Calu3 (cell line): Measurements from ENCODE around the gene TIE1. TPM values are rescaled to one million over a fixed set of nuclear protein-coding genes. Genes with fewer than 3 reads are reported as not detected.

ENCODE experiments used
- BruUV-seq: library from RNA; stranded (reverse); fragments of 400-500 nt; replicated peaks from 2 replicates; lab custom pipeline; 2021; lab: Mats Ljungman, UMichigan
- CTCF ChIA-PET: fragments of 300-600 bp; sonication (Branson Sonifier 250); formaldehyde crosslinking; loops from one replicate; lab custom pipeline; 2022; ENCODE audit warnings: antibody characterized with exemption; lab: Charles Lee
- DNase-seq: peaks from one replicate; pipeline ENCODE4 v3.0.0; 2022
- H3K27ac Mint-ChIP-seq: one replicate; pipeline ENCODE4 v1.8.0; 2022; ENCODE audit warnings: mixed read lengths; ENCODE audit not compliant: unreplicated experiment
- H3K27me3 Mint-ChIP-seq: one replicate; pipeline ENCODE4 v1.8.0; 2022; ENCODE audit warnings: mixed read lengths; ENCODE audit not compliant: unreplicated experiment
- H3K36me3 Mint-ChIP-seq: one replicate; pipeline ENCODE4 v1.8.0; 2022; ENCODE audit warnings: mild to moderate bottlenecking, moderate library complexity, mixed read lengths; ENCODE audit not compliant: insufficient read depth, unreplicated experiment
- H3K4me1 Mint-ChIP-seq: one replicate; pipeline ENCODE4 v1.8.0; 2022; ENCODE audit warnings: mild to moderate bottlenecking, low read depth, mixed read lengths; ENCODE audit not compliant: unreplicated experiment
- H3K4me3 Mint-ChIP-seq: one replicate; pipeline ENCODE4 v1.8.0; 2022; ENCODE audit warnings: mild to moderate bottlenecking, low read depth, moderate library complexity, mixed read lengths; ENCODE audit not compliant: unreplicated experiment
- H3K9me3 Mint-ChIP-seq: one replicate; pipeline ENCODE4 v1.8.0; 2022; ENCODE audit warnings: low read depth, mixed read lengths; ENCODE audit not compliant: unreplicated experiment
- CTCF ChIP-seq: fragments of 200-600 bp; IDR thresholded peaks from one replicate; pipeline ENCODE4 v1.8.0; 2022; ENCODE audit warnings: antibody characterized with exemption; ENCODE audit not compliant: unreplicated experiment
- intact Hi-C: fragments of 100-400 bp; cut with micrococcal nuclease; formaldehyde crosslinking; loops from one replicate; pipeline ENCODE4 v1.10.0; 2022; ENCODE audit not compliant: unreplicated experiment
- total RNA-seq: library from RNA; stranded (reverse); gene quantifications from 2 replicates; pipeline ENCODE4 v1.2.3, GENCODE V29; 2022

Gene TIE1
- total RNA-seq, 1 experiment from 2014 or later = not detected

GRCh38 chr1:43358121-43358745 lies 57.5 kb downstream of the TIE1 start:
- intact Hi-C loops = loop anchor here (5.0 kb wide), 1 partner anchor 121 kb away; no protein-coding TSS in a partner anchor
- Mint-ChIP-seq H3K27me3 (no peaks in the 10 kb centered on the region), H3K4me1 (peaks cover 28% of the 10 kb centered on the region), H3K9me3 (no peaks in the 10 kb centered on the region), H3K27ac (peak overlapping the region; percentile 84), H3K4me3 (peak overlapping the region; percentile 81), H3K36me3 (peaks cover 53% of the 10 kb centered on the region)
- peak; percentile 56 for TF ChIP-seq CTCF
- CTCF ChIA-PET = interaction anchor here (0.6 to 1.9 kb wide), 10 partner anchors 10 to 913 kb away, joined by 3 to 14 read pairs (median 7); partner anchors contain the start of genes C1orf210 and ELOVL1
- BruUV-seq = TSS peak; percentile 67
- peak; percentile 42 for DNase-seq

- peaks cover 33% of the 10 kb centered on the region for H3K4me1 Mint-ChIP-seq
- TSS peak; percentile 69 for BruUV-seq
- CTCF ChIA-PET = interaction anchor here (0.6 to 1.9 kb wide), 11 partner anchors 9 to 913 kb away, joined by 3 to 14 read pairs (median 6); partner anchors contain the start of genes C1orf210 and ELOVL1
- no peaks in the 10 kb centered on the region for H3K27me3 Mint-ChIP-seq
- intact Hi-C loops = loop anchor here (5.0 kb wide), 1 partner anchor 122 kb away; no protein-coding TSS in a partner anchor
- TF ChIP-seq CTCF = no peak
- H3K36me3 Mint-ChIP-seq = peaks cover 58% of the 10 kb centered on the region
- H3K4me3 Mint-ChIP-seq = peak within 1 kb of the TSS; percentile 81
- peak; percentile 98 for DNase-seq
- no peaks in the 10 kb centered on the region for H3K9me3 Mint-ChIP-seq
- peak within 1 kb of the TSS; percentile 88 for H3K27ac Mint-ChIP-seq
Measured at GRCh38 chr1:43358746-43359693, 58.2 kb downstream of the TIE1 start, which contains the start of gene CDC20. Gene CDC20, plus strand, starts transcription at chr1:43358981. Its CDS starts 235 bp downstream, at chr1:43359216.

- CTCF ChIA-PET = interaction anchor here (1.9 kb wide), 1 partner anchor 103 kb away, joined by 5 read pairs; no protein-coding TSS in a partner anchor
- H3K4me1 Mint-ChIP-seq = peaks cover 40% of the 10 kb centered on the region
- no peak for DNase-seq
- no peak for TF ChIP-seq CTCF
- H3K36me3 Mint-ChIP-seq = peaks cover 65% of the 10 kb centered on the region
- intact Hi-C loops = loop anchor here (5.0 kb wide), 1 partner anchor 122 kb away; no protein-coding TSS in a partner anchor
- no peaks in the 10 kb centered on the region for H3K27me3 Mint-ChIP-seq
- peak overlapping the region; percentile 81 for H3K4me3 Mint-ChIP-seq
- H3K27ac Mint-ChIP-seq = peak overlapping the region; percentile 88
- no peaks in the 10 kb centered on the region for H3K9me3 Mint-ChIP-seq
- BruUV-seq = no TSS peak
Measured at GRCh38 chr1:43359696-43360095, 58.9 kb downstream of the TIE1 start.

- CTCF ChIA-PET = no interaction called here
- peak overlapping the region; percentile 81 for H3K4me3 Mint-ChIP-seq
- TF ChIP-seq CTCF = no peak
- intact Hi-C loops = no loop called here
- H3K27me3 Mint-ChIP-seq = no peaks in the 10 kb centered on the region
- no peak for DNase-seq
- H3K9me3 Mint-ChIP-seq = no peaks in the 10 kb centered on the region
- peaks cover 74% of the 10 kb centered on the region for H3K36me3 Mint-ChIP-seq
- peaks cover 49% of the 10 kb centered on the region for H3K4me1 Mint-ChIP-seq
- no TSS peak for BruUV-seq
- H3K27ac Mint-ChIP-seq = no peak overlapping the region
Measured at GRCh38 chr1:43360616-43361015, 59.8 kb downstream of the TIE1 start.
